HepG2 (cell line): Measurements from ENCODE around the gene SMARCA4.

Experiments
- FOXM1 ChIP-seq: sonication (generic); formaldehyde crosslinking; IDR thresholded peaks from 2 replicates; pipeline ENCODE4 v1.5.0; 2020; ENCODE audit warnings: missing genetic modification reagents
- MAFK ChIP-seq, 2 experiments: IDR thresholded peaks in 1 of 2; conservative IDR thresholded peaks in 1 of 2; 2 replicates each; pipeline ENCODE4 v1.6.1; 2011; ENCODE audit warnings: improper control_type of control experiment in 2 of 2, low read length in 2 of 2
- POLR2A ChIP-seq, 2 experiments: IDR thresholded peaks; 2 replicates each; pipeline ENCODE4 v1.6.1; 2011; ENCODE audit warnings: low read depth in 2 of 2, low read length in 2 of 2, mild to moderate bottlenecking in 1 of 2, moderate library complexity in 1 of 2; ENCODE audit not compliant: insufficient read depth in 1 of 2
- ZBTB7A ChIP-seq: sonication (generic); formaldehyde crosslinking; IDR thresholded peaks from 2 replicates; pipeline ENCODE4 v1.8.0; 2022; ENCODE audit warnings: mild to moderate bottlenecking, missing genetic modification reagents
- TF ChIP-seq, protein P1 (sequence below): sonication (generic); formaldehyde crosslinking; IDR thresholded peaks from 2 replicates; pipeline ENCODE4 v1.5.0; 2020; ENCODE audit warnings: mild to moderate bottlenecking, missing genetic modification reagents, moderate library complexity
- TF ChIP-seq, protein P2 (sequence below): sonication (generic); formaldehyde crosslinking; IDR thresholded peaks from 2 replicates; pipeline ENCODE4 v1.9.0; 2021; ENCODE audit warnings: missing genetic modification reagents, mild to moderate bottlenecking, borderline replicate concordance

DNA sequence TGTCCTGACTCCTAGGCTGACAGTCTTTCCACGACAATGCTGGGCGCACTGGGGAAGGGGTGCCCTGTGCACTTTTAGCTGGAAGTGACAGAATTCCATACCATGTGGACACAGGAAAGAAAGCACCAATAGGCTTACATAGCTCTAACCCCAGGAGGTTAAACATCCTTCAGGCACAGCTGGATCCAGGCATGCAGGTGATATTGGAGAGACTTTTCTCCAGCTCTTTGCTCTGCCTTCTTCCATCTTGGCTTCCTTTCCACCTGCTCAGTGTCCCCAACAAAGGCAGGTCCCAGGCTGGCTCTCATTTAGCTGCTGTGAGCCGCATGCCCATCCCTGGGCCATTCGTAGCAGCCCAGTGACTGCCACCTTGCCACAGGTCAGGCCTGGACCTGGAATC, 67.3 kb downstream of the SMARCA4 start:
- TF ChIP-seq, protein P1, sequence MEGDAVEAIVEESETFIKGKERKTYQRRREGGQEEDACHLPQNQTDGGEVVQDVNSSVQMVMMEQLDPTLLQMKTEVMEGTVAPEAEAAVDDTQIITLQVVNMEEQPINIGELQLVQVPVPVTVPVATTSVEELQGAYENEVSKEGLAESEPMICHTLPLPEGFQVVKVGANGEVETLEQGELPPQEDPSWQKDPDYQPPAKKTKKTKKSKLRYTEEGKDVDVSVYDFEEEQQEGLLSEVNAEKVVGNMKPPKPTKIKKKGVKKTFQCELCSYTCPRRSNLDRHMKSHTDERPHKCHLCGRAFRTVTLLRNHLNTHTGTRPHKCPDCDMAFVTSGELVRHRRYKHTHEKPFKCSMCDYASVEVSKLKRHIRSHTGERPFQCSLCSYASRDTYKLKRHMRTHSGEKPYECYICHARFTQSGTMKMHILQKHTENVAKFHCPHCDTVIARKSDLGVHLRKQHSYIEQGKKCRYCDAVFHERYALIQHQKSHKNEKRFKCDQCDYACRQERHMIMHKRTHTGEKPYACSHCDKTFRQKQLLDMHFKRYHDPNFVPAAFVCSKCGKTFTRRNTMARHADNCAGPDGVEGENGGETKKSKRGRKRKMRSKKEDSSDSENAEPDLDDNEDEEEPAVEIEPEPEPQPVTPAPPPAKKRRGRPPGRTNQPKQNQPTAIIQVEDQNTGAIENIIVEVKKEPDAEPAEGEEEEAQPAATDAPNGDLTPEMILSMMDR (CRISPR knock-in tag): no peak
- TF ChIP-seq, protein P2, sequence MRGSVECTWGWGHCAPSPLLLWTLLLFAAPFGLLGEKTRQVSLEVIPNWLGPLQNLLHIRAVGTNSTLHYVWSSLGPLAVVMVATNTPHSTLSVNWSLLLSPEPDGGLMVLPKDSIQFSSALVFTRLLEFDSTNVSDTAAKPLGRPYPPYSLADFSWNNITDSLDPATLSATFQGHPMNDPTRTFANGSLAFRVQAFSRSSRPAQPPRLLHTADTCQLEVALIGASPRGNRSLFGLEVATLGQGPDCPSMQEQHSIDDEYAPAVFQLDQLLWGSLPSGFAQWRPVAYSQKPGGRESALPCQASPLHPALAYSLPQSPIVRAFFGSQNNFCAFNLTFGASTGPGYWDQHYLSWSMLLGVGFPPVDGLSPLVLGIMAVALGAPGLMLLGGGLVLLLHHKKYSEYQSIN (CRISPR knock-in tag): no peak
- TF ChIP-seq ZBTB7A (CRISPR knock-in tag) (no peak), FOXM1 (CRISPR knock-in tag) (no peak), POLR2A (IDR thresholded peaks at IDR 0.05; ENCODE audit: insufficient read depth in 1 of 2, low read depth in 2 of 2, low read length in 2 of 2) (no peak), MAFK (conservative IDR thresholded peaks at IDR 0.05 in 1 of 2, IDR thresholded peaks at IDR 0.05 in 1 of 2; ENCODE audit: low read length in 2 of 2) (no peak)
